CD4-positive, alpha-beta T cell treated with Interleukin-17A for 1 hour (primary cell): Measurements from ENCODE around the gene IL27RA.
"Not testable (repeated sequence)": the region's sequence is repeated elsewhere in the genome, so short reads cannot be mapped to it uniquely, and the experiment has no call there.

Source experiments
- DNase-seq: peaks from one replicate; pipeline ENCODE4 v3.0.0-alpha.2; 2020

IL27RA gene

GRCh38 chr19:14000691-14001375 lies 30.7 kb upstream of the IL27RA start:
- no peak for DNase-seq

DNA sequence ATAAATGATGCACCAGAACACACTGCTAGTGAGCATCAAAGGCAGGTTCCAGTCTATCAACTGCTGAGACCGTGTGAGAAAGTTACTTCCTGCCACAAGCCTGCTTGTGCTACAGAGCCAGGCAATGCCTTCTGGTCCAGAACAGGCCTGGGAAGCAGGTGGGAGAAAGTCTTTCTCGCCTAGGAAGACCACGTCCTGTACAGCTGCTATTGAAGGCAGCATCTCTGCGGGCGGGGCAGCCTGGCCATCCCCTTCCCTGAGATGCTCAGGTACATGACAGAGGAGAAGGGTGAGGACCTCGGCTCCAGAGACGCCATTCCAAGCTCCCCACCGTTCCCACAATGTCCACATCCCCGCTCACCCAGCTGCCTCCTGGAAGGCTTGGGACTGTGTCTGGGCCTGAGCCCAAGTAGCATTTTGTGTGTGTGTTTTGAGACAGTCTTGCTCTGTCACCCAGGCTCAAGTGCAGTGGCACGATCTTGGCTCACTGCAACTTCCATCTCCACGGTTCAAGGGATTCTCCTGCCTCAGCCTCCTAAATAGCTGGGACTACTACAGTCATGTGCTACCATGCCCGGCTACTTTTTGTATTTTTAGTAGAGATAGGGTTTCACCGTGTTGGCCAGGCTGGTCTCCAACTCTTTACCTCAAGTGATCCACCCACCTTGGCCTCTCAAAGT lies 28.9 kb upstream of the IL27RA start:
- DNase-seq: peak; percentile 75

GRCh38 chr19:14003251-14004055 lies 28.1 kb upstream of the IL27RA start:
- DNase-seq: peak; percentile 66

GRCh38 chr19:14004619-14005348 lies 26.8 kb upstream of the IL27RA start:
- DNase-seq: no peak

- peak; percentile 96 for DNase-seq
Measured at GRCh38 chr19:14005349-14006084, 26.0 kb upstream of the IL27RA start.

DNA sequence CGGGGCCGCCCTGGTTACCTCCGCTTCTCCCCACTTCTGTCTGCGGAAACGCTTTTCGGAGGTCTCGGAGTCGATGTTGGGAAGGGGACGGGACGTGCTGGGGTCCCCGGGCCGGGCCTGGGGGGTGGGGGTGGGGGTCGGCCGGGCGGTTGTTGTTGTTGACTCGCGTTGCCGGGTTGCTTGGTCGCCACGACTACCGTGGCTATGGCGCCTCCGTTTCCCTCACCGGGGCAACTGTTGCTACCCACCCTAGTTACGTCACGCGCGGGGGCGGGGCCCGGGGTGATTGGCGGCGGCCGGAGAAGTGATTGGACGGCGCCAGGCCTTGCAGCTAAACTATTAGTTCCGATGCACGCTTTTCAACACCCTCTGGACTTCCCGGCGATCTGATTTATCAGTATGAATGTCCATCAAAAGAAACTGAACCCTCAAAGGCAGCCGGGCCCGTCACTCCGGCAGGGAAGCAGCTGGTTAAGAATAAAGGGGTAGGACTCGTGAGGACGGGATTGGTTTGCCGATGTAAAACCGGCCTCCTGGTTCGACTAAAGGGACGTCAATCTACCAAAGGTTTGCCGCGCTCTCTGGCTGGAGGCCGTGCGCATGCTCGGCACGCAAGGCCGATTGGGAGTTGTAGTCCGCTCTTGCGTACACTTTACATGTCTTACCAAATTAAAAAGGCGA lies 25.3 kb upstream of the IL27RA start, which contains the start of gene RFX1:
Gene RFX1 (minus strand): TSS at position 236 of the 681 bp plus-strand sequence. CDS start 12,477 bp downstream, outside the sequence.
- DNase-seq: peak; percentile 100

- DNase-seq: no peak
Measured at GRCh38 chr19:14006766-14007562, 24.6 kb upstream of the IL27RA start.

DNA sequence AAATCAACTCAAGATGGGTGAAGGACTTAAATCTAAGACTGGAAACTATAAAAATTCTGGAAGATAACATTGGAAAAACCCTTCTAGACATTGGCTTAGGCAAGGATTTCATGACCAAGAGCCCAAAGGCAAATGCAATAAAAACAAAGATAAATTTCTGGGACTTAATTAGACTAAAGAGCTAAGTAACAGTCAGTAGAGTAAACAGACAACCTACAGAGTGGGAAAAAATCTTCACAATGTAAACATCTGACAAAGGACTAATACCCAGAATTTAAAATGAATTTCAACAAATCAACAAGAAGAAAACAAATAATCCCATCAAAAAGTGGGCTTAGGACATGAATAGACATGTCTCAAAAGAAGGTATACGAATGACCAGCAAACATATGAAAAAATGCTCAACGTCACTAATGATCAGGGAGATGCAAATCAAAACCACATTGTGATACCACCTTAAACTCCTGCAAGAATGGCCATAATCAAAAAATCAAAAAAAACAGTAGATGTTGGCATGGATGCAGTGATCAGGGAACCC lies 19.1 kb upstream of the IL27RA start:
- no peak for DNase-seq

DNA sequence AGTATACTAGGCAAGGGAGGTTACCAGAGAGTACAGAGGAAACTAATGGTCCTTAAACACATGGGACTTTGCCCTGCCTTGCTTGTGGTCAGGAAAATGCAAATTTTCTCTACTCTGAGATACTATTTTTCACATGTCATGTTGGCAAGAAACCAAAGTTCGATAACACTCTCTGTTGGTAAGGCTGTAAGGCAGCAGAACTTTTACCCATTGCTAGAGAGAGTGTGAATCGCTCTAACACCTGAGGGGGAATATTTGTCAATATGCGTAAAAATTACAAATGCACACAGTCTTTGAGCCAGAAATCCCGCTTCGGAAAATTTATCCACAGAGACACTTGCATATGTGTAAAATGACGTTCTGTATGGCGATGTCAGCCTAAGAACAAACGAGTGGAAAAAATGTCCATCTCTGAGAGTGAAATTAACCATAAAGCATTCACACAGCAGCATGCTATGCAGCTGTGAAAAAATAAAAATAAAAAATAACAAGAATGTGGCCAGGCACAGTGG lies 16.0 kb upstream of the IL27RA start:
- DNase-seq: no peak

- DNase-seq: no peak
Measured at GRCh38 chr19:14019100-14019499, 12.5 kb upstream of the IL27RA start.

DNA sequence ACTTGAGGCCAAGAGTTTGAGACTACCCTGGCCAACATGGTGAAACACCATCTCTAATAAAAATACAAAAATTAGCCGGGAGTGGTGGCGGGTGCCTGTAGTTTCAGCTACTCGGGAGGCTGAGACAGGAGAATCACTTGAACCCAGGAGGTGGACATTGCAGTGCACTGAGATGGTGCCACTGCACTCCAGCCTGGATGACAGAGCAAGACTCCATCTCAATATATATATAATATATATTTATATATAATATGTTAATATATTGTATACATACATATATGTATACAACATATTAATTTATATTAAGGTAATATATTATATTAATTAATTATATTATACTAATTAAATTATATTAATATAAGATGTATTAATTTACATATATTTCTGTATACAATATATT lies 11.8 kb upstream of the IL27RA start:
- not testable (repeated sequence) for DNase-seq

DNA sequence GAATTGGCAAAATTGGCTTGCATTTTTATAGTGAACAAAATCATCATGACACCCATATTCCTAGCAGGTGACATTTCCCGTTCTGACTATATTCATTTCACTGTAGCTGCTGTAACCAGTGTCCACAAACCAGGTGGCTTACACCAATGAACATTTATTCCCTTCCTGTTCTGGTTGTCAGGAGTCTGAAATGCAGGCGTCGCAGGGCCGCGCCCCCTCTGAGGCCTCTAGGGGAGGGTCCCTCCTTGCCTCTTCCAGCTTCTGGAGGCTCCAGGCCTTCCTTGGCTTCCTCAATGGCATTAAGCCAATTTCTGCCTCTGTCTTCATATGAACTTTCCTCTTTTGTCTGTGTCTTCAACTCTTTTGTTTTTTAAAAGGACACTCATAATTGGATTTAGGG lies 10.1 kb upstream of the IL27RA start:
- DNase-seq: no peak

GRCh38 chr19:14022469-14022868 lies 9.1 kb upstream of the IL27RA start:
- DNase-seq: no peak

DNA sequence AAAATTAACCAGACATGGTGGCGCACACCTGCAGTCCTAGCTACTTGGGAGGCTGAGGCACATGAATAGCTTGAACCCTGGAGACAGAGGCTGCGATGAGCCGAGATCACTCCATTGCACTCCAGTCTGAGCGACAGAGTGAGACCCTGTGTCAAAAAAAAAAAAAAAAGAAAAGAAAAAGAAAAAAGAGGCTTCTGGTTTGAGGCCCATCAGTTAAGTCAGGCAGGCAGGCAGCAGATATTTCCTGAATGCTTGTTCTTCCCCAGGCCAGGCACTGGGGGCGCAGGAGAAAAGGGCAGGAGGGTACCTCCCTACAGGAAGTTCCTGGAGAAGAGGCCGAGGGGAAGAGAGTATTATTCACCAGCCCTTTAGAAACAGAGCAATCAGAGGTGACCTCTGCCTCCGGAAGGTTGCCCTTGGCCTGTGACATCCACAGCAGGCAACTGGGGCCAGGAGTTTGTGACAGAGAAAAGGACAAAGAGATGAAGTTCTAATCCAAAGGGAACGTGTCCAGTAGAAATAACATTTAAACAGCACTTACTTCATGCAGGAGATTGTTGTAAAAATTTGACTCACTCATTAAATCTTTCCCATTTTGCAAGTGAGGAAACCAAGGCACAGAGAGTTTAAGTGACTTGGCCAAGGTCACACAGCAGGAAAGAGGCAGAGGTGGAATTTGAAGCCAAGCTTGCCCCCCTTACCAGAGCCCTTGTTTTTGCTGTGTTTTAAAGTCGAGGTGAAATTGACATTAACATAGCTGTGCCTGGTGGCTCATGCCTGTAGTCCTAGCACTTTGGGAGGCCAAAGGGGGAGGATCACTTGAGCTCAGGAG lies 7.9 kb upstream of the IL27RA start:
- no peak for DNase-seq

DNA sequence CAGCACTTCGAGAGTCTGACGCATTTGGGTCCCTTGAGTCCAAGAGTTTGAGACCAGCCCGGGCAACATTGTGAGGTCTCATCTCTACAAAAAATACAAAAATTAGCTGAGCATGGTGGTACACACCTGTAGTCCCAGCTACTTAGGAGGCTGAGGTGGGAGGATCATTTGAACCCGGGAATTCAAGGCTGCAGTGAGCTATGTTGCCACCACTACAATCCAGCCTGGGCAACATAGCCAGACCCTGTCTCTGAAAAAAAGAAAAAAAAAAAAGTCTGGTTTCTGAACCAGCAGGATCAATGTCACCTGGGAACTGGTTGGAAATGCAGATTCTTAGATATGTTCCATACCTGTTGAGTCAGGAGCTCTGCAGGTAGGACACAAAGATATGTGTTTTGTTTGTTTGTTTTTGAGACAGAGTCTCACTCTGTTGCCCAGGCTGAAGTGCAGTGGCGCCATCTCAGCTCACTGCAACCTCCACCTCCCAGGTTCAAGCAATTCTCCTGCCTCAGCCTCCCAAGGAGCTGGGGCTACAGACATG lies 4.8 kb upstream of the IL27RA start:
- not testable (repeated sequence) for DNase-seq

GRCh38 chr19:14027856-14028450 lies 3.6 kb upstream of the IL27RA start, which contains the start of gene RLN3:
RLN3 (plus strand) TSS chr19:14028148; CDS start chr19:14028205, 57 bp downstream.
- DNase-seq: no peak

- DNase-seq: no peak
Measured at GRCh38 chr19:14028901-14029300, 2.7 kb upstream of the IL27RA start.

- DNase-seq: peak; percentile 90
Measured at GRCh38 chr19:14030997-14031718, 404 bp upstream of the IL27RA start.
